Activated CD4-positive, alpha-beta T cell treated with anti-CD3 and anti-CD28 coated beads for 36 hours (primary cell): ENCODE measurements around the gene ANAPC15. TPM values are rescaled to one million over a fixed set of nuclear protein-coding genes. Genes with fewer than 3 reads are reported as not detected.

Experiments
- ATAC-seq: fragments of 200-7000 bp; cut with Tn5 transposase; one replicate; pipeline ENCODE4 v1.10.0; 2021; ENCODE audit warnings: mild to moderate bottlenecking, moderate library complexity
- CTCF ChIA-PET: fragments of 350-600 bp; sonication (Branson Sonifier 250); formaldehyde crosslinking; loops from one replicate; lab custom pipeline; 2021; ENCODE audit warnings: antibody characterized with exemption; lab: Charles Lee
- POLR2A ChIA-PET: fragments of 350-600 bp; sonication (Branson Sonifier 250); formaldehyde crosslinking; loops from one replicate; lab custom pipeline; 2021; ENCODE audit warnings: antibody characterized with exemption, inconsistent platforms; lab: Charles Lee
- DNase-seq: peaks from one replicate; pipeline ENCODE4 v3.0.0-alpha.2; 2020
- H3K27ac Mint-ChIP-seq: one replicate; pipeline ENCODE4 v1.8.0; 2021; ENCODE audit warnings: mixed read lengths
- H3K27me3 Mint-ChIP-seq: one replicate; pipeline ENCODE4 v1.8.0; 2021; ENCODE audit warnings: mixed read lengths
- H3K36me3 Mint-ChIP-seq: one replicate; pipeline ENCODE4 v1.8.0; 2021; ENCODE audit warnings: low read depth, mixed read lengths
- H3K4me1 Mint-ChIP-seq: one replicate; pipeline ENCODE4 v1.8.0; 2021; ENCODE audit warnings: mixed read lengths
- H3K4me3 Mint-ChIP-seq: one replicate; pipeline ENCODE4 v1.8.0; 2021; ENCODE audit warnings: mild to moderate bottlenecking, moderate library complexity, mixed read lengths
- H3K9me3 Mint-ChIP-seq: one replicate; pipeline ENCODE4 v1.8.0; 2021; ENCODE audit warnings: low read depth, mixed read lengths
- intact Hi-C, 2 experiments: fragments of 100-400 bp; cut with DNase I in 1 of 2; cut with micrococcal nuclease in 1 of 2; formaldehyde crosslinking; loops; one replicate each; pipeline versions ENCODE4 v1.14.2 to v1.15.1; 2022 to 2024; cut with DNase I, micrococcal nuclease
- total RNA-seq, 2 experiments: library from RNA; stranded (reverse); gene quantifications; one replicate each; pipeline ENCODE4 v1.2.3, GENCODE V29; 2021

Gene ANAPC15
- total RNA-seq, 2 experiments from 2014 or later, result 60.3 to 76.1 TPM

- no peaks in the 10 kb centered on the region for H3K9me3 Mint-ChIP-seq
- no peak for DNase-seq
- intact Hi-C loops, result loop anchor here (1.0 to 10.0 kb wide), 13 partner anchors 8 to 1907 kb away; partner anchors contain the start of genes LAMTOR1 (in 2 of the 2), LRRC51 (in 2 of the 2), NUMA1 (in 2 of the 2) and XNDC1N (in 2 of the 2)
- ATAC-seq, result no peak
- H3K4me1 Mint-ChIP-seq, result peaks cover 16% of the 10 kb centered on the region
- H3K4me3 Mint-ChIP-seq, result peak overlapping the region; percentile 92
- no peaks in the 10 kb centered on the region for H3K27me3 Mint-ChIP-seq
- H3K27ac Mint-ChIP-seq, result peak overlapping the region; percentile 98
- H3K36me3 Mint-ChIP-seq, result peaks cover 4% of the 10 kb centered on the region
- POLR2A ChIA-PET, result interaction anchor here (0.6 to 1.2 kb wide), 4 partner anchors 32 to 303 kb away, joined by 3 to 8 read pairs (median 4); partner anchors contain the start of genes NUMA1 and RNF121
- CTCF ChIA-PET, result interaction anchor here (0.7 to 3.0 kb wide), 6 partner anchors 26 to 319 kb away, joined by 3 to 10 read pairs (median 4); partner anchors contain the start of gene XNDC1N
Measured at GRCh38 chr11:72111300-72112142, 974 bp downstream of the ANAPC15 start.

GRCh38 chr11:72105888-72106287 lies 6.6 kb downstream of the ANAPC15 start, which contains the start of gene TOMT:
Gene TOMT, plus strand, starts transcription at chr11:72105924. Its CDS starts 28 bp downstream, at chr11:72105952.
- intact Hi-C loops, result no loop called here
- DNase-seq (no peak), ATAC-seq (no peak)
- H3K4me3 Mint-ChIP-seq, result no peak within 1 kb of the TSS
- no peaks in the 10 kb centered on the region for H3K9me3 Mint-ChIP-seq
- H3K27ac Mint-ChIP-seq, result no peak within 1 kb of the TSS
- POLR2A ChIA-PET, result no interaction called here
- H3K27me3 Mint-ChIP-seq, result no peaks in the 10 kb centered on the region
- CTCF ChIA-PET, result interaction anchor here (0.8 to 2.6 kb wide), 3 partner anchors 24 to 41 kb away, joined by 3 to 10 read pairs (median 3); no protein-coding TSS in a partner anchor
- H3K4me1 Mint-ChIP-seq, result peaks cover 28% of the 10 kb centered on the region
- peaks cover 14% of the 10 kb centered on the region for H3K36me3 Mint-ChIP-seq

DNA sequence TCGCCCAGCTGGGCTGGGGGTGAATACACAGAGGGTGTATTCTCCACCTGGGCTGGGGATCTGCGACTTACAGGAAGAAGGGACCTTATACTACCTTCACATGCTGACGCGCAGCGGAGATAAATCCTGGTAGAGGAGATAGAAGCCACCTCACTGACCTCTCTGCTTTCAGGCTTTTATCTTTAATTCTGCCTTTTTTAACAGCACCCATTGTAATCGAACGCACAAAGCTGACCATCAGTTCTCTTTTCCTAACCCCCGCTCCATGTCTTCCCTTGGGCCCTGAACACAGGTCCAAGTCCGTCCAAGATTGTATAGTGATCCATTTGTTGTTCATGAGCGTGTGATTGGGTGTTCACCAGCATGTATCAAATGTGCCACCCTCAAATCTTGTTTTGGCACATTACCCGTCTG lies 8.7 kb downstream of the ANAPC15 start:
- ChIA-PET CTCF (no interaction called here), POLR2A (no interaction called here)
- intact Hi-C loops, result loop anchor here (1.0 to 2.0 kb wide), 9 partner anchors 9 to 331 kb away; partner anchors contain the start of genes ANAPC15 (in 2 of the 2), LRRC51 (in 2 of the 2), NUMA1 (in 2 of the 2) and XNDC1N (in 2 of the 2)
- Mint-ChIP-seq H3K27ac (peak overlapping the region; percentile 95), H3K4me1 (peaks cover 38% of the 10 kb centered on the region), H3K27me3 (no peaks in the 10 kb centered on the region), H3K9me3 (no peaks in the 10 kb centered on the region), H3K4me3 (peak overlapping the region; percentile 97), H3K36me3 (peaks cover 10% of the 10 kb centered on the region)
- ATAC-seq (no peak), DNase-seq (no peak)

- CTCF ChIA-PET, result interaction anchor here (2.7 to 3.7 kb wide), 2 partner anchors 12 to 77 kb away, joined by 10 to 27 read pairs; no protein-coding TSS in a partner anchor
- Mint-ChIP-seq H3K9me3 (no peaks in the 10 kb centered on the region), H3K27me3 (no peaks in the 10 kb centered on the region), H3K4me3 (peak within 1 kb of the TSS; percentile 97), H3K4me1 (peaks cover 38% of the 10 kb centered on the region), H3K27ac (peak within 1 kb of the TSS; percentile 95), H3K36me3 (peaks cover 12% of the 10 kb centered on the region)
- peak; percentile 99 for DNase-seq
- POLR2A ChIA-PET, result interaction anchor here (0.7 kb wide), 1 partner anchor 175 kb away, joined by 3 read pairs; the partner anchor contains the start of gene XNDC1N
- peak; percentile 98 for ATAC-seq
- intact Hi-C loops, result loop anchor here (1.0 to 2.0 kb wide), 9 partner anchors 9 to 331 kb away; partner anchors contain the start of genes ANAPC15 (in 2 of the 2), LRRC51 (in 2 of the 2), NUMA1 (in 2 of the 2) and XNDC1N (in 2 of the 2)
Measured at GRCh38 chr11:72102946-72103753, 9.3 kb downstream of the ANAPC15 start, which contains the start of gene LAMTOR1. Gene LAMTOR1, minus strand, starts transcription at chr11:72103297. Its CDS starts 73 bp downstream, at chr11:72103224.

- peaks cover 18% of the 10 kb centered on the region for H3K36me3 Mint-ChIP-seq
- peak overlapping the region; percentile 95 for H3K27ac Mint-ChIP-seq
- H3K9me3 Mint-ChIP-seq, result no peaks in the 10 kb centered on the region
- no peaks in the 10 kb centered on the region for H3K27me3 Mint-ChIP-seq
- DNase-seq (no peak), ATAC-seq (no peak)
- intact Hi-C loops, result loop anchor here (1.0 to 2.0 kb wide), 4 partner anchors 38 to 316 kb away; partner anchors contain the start of genes RNF121 (in 1 of the 2) and XNDC1N (in 1 of the 2)
- ChIA-PET POLR2A (interaction anchor here (0.7 kb wide), 1 partner anchor 175 kb away, joined by 3 read pairs; the partner anchor contains the start of gene XNDC1N), CTCF (interaction anchor here (0.9 to 3.7 kb wide), 5 partner anchors 9 to 77 kb away, joined by 4 to 27 read pairs (median 8); no protein-coding TSS in a partner anchor)
- H3K4me3 Mint-ChIP-seq, result peak overlapping the region; percentile 97
- peaks cover 38% of the 10 kb centered on the region for H3K4me1 Mint-ChIP-seq
Measured at GRCh38 chr11:72102631-72102945, 9.9 kb downstream of the ANAPC15 start.

DNA sequence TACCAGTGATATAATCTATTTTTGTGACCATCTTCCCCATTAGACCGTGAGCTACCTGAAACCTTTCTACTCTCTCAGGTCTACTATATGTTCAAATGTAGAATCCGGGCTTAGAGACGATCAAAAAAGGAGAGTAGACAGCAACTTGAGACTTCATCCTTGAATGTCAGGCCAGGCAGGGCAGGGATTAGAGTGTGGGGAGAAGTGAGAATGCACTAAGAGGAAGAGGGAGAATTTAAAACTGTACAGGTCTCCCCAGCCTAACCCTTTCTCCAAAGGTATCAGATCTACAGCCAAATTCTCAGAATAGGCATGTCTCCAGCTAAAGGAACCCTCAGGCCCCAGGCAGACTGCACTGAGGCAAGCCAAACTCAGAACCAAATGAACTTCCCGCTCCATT lies 10.3 kb downstream of the ANAPC15 start:
- Mint-ChIP-seq H3K4me3 (peak overlapping the region; percentile 97), H3K27ac (peak overlapping the region; percentile 95), H3K9me3 (no peaks in the 10 kb centered on the region), H3K4me1 (peaks cover 38% of the 10 kb centered on the region), H3K36me3 (peaks cover 19% of the 10 kb centered on the region), H3K27me3 (no peaks in the 10 kb centered on the region)
- intact Hi-C loops, result loop anchor here (1.0 to 2.0 kb wide), 4 partner anchors 39 to 315 kb away; partner anchors contain the start of genes RNF121 (in 1 of the 2) and XNDC1N (in 1 of the 2)
- DNase-seq (no peak), ATAC-seq (no peak)
- ChIA-PET POLR2A (interaction anchor here (0.7 to 1.1 kb wide), 2 partner anchors 24 to 174 kb away, joined by 3 read pairs; partner anchors contain the start of gene XNDC1N), CTCF (interaction anchor here (0.5 to 3.7 kb wide), 6 partner anchors 9 to 76 kb away, joined by 3 to 27 read pairs (median 8); no protein-coding TSS in a partner anchor)

DNA sequence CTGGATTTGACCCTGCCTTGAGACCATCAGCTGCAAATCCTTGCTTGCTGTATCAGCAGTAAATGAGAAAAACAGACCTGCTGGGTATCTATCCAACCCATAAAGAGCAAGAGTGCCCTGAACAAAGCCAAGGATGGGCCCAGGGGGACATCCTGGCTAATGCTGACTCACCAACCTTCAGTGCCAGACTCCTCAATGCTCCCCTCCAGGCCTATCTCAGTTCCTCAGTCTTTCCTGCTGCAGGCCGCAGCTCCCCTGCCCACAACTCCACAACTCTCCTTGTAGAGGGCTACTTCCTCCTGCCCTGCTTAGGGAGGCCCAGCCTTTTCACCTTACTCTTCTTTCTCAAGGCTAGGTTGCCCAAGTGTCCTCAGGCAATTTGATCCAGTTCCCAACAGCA lies 12.0 kb downstream of the ANAPC15 start:
- H3K4me1 Mint-ChIP-seq, result peaks cover 38% of the 10 kb centered on the region
- H3K4me3 Mint-ChIP-seq, result no peak overlapping the region
- peak overlapping the region; percentile 30 for H3K27ac Mint-ChIP-seq
- POLR2A ChIA-PET, result interaction anchor here (0.6 kb wide), 1 partner anchor 525 kb away, joined by 4 read pairs; no protein-coding TSS in a partner anchor
- DNase-seq, result no peak
- no peak for ATAC-seq
- H3K27me3 Mint-ChIP-seq, result no peaks in the 10 kb centered on the region
- CTCF ChIA-PET, result interaction anchor here (1.1 to 3.7 kb wide), 4 partner anchors 10 to 123 kb away, joined by 3 to 27 read pairs (median 8); no protein-coding TSS in a partner anchor
- no peaks in the 10 kb centered on the region for H3K9me3 Mint-ChIP-seq
- intact Hi-C loops, result no loop called here
- peaks cover 19% of the 10 kb centered on the region for H3K36me3 Mint-ChIP-seq

DNA sequence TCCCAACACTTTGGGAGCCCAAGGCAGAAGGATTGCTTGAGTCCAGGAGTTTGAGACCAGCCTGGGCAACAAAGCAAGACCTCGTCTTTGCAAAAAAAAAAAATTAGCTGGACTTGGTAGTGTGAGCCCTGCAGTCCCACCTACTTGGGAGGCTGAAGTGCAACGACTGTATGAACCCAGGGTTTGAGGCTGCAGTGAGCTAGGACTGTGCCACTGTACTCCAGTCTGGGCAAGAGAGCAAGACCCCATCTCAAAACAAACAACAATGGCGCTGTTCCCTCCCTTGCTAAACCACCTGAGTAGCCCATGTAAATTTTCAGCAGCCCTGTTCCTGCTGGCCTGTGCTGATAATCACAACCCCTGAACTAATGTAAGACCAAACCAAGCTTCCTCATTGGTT lies 12.5 kb downstream of the ANAPC15 start:
- Mint-ChIP-seq H3K27ac (no peak overlapping the region), H3K4me1 (peaks cover 38% of the 10 kb centered on the region), H3K9me3 (no peaks in the 10 kb centered on the region), H3K36me3 (peaks cover 21% of the 10 kb centered on the region), H3K4me3 (no peak overlapping the region), H3K27me3 (no peaks in the 10 kb centered on the region)
- CTCF ChIA-PET, result interaction anchor here (2.0 to 3.7 kb wide), 2 partner anchors 9 to 75 kb away, joined by 7 to 27 read pairs; no protein-coding TSS in a partner anchor
- ATAC-seq (no peak), DNase-seq (no peak)
- POLR2A ChIA-PET, result interaction anchor here (0.6 kb wide), 1 partner anchor 525 kb away, joined by 4 read pairs; no protein-coding TSS in a partner anchor
- intact Hi-C loops, result no loop called here

DNA sequence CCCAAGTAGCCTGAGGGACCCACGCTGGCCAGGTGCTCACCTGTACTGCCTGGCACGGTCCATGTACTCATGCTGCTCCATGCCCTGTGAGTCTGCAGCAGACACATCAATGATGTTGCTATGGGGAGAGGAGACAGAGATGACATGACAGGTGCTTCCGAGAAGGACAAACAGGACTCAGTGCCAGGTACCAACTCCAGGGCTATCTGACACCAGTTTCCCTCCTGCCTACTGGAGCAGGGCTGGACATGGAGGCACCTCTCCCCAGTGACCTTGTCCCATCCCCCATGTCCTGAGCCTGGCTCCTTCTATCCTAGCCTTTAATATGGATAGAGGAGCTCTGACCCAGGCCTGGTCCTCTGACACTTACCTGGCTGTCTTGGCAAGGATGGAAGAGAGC lies 13.8 kb downstream of the ANAPC15 start:
- POLR2A ChIA-PET, result interaction anchor here (0.5 to 1.7 kb wide), 2 partner anchors 10 to 14 kb away, joined by 3 to 7 read pairs; partner anchors contain the start of gene ANAPC15
- H3K27me3 Mint-ChIP-seq, result no peaks in the 10 kb centered on the region
- intact Hi-C loops, result no loop called here

DNA sequence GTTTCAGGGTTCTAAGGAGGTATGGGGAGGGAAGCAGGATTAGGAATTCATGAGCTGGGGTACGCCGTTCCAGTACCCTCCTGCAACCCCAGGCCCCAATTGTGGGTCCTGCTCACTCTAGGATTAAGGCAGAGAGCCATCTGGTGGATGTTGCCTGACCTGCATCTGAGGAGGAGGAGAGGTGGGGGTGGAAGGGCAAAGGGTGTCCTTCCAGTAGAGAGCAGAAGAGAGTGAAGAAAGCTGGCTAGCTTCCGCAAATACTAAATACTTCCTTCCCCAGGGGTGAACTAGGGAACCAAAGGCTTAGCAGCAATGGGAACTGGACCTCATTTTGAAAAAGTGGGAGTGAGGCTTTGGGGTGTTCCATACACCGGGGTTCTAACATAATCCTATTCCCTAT lies 21.2 kb downstream of the ANAPC15 start:
- H3K36me3 Mint-ChIP-seq, result peaks cover 11% of the 10 kb centered on the region
- DNase-seq (peak; percentile 82), ATAC-seq (peak; percentile 90)
- intact Hi-C loops, result loop anchor here (1.0 to 5.0 kb wide), 3 partner anchors 66 to 114 kb away; no protein-coding TSS in a partner anchor
- H3K27me3 Mint-ChIP-seq, result no peaks in the 10 kb centered on the region
- no peak overlapping the region for H3K27ac Mint-ChIP-seq
- H3K9me3 Mint-ChIP-seq, result no peaks in the 10 kb centered on the region
- ChIA-PET POLR2A (no interaction called here), CTCF (interaction anchor here (0.6 to 5.7 kb wide), 22 partner anchors 9 to 164 kb away, joined by 3 to 89 read pairs (median 5); no protein-coding TSS in a partner anchor)
- no peak overlapping the region for H3K4me3 Mint-ChIP-seq
- peaks cover 13% of the 10 kb centered on the region for H3K4me1 Mint-ChIP-seq

More for the DNA sequence above, 13.8 kb downstream of the ANAPC15 start:
- Mint-ChIP-seq H3K4me1 (peaks cover 32% of the 10 kb centered on the region), H3K27ac (no peak overlapping the region), H3K4me3 (no peak overlapping the region), H3K36me3 (peaks cover 23% of the 10 kb centered on the region), H3K9me3 (no peaks in the 10 kb centered on the region)
- no peak for DNase-seq
- no peak for ATAC-seq
- CTCF ChIA-PET, result interaction anchor here (2.0 kb wide), 1 partner anchor 74 kb away, joined by 7 read pairs; no protein-coding TSS in a partner anchor
